Uterus (tissue), 2 donors: ENCODE results near the gene PTPRN2.

Experiments
- POLR2A ChIP-seq, 2 donors: fragments of 450-650 bp; IDR thresholded peaks; one replicate each; pipeline ENCODE4 v1.6.1; 2016; ENCODE audit warnings: antibody characterized with exemption in 2 of 2, mild to moderate bottlenecking in 1 of 2, moderate library complexity in 1 of 2
- TF ChIP-seq, protein P1 (sequence below), 4 experiments: fragments of 200-600 bp in 2 of 4; fragments of 450-650 bp in 2 of 4; sonication (generic) in 2 of 4; IDR thresholded peaks; one replicate each; pipeline ENCODE4 v1.5.1; 2016 to 2019; ENCODE audit warnings: antibody characterized with exemption in 4 of 4, mild to moderate bottlenecking in 2 of 4, moderate library complexity in 1 of 4

DNA sequence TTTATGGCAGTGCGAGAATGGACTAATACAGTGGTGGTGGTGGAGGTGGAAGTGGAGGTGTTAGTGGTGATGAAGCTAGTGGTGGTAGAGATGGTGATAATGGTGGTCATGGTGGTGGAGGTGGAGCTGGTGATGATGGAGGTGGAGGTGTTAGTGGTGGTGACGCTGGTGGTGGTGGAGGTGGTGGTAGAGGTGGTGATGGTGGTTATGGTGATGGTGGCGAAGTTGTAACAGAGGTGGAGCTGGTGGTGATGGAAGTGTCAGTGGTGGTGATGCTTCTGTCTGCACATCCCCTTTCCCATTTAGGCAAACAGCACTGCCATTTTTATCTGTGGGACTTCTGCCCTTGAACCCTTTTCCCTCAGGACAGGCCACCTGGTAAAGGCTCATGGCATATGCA is 7.4 kb upstream of the PTPRN2 start:
- TF ChIP-seq POLR2A (IDR thresholded peaks at IDR 0.05), result no peak
- TF ChIP-seq, protein P1, sequence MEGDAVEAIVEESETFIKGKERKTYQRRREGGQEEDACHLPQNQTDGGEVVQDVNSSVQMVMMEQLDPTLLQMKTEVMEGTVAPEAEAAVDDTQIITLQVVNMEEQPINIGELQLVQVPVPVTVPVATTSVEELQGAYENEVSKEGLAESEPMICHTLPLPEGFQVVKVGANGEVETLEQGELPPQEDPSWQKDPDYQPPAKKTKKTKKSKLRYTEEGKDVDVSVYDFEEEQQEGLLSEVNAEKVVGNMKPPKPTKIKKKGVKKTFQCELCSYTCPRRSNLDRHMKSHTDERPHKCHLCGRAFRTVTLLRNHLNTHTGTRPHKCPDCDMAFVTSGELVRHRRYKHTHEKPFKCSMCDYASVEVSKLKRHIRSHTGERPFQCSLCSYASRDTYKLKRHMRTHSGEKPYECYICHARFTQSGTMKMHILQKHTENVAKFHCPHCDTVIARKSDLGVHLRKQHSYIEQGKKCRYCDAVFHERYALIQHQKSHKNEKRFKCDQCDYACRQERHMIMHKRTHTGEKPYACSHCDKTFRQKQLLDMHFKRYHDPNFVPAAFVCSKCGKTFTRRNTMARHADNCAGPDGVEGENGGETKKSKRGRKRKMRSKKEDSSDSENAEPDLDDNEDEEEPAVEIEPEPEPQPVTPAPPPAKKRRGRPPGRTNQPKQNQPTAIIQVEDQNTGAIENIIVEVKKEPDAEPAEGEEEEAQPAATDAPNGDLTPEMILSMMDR (IDR thresholded peaks at IDR 0.05), result no peak
